DMS153 treated with DMSO at 0.1 percent for 48 hours (cell line): Measurements from ENCODE around the gene CBX4.

ENCODE experiments used
- DNase-seq: peaks from one replicate; lab custom pipeline; 2025; ENCODE audit not compliant: unreplicated experiment; lab: John Stamatoyannopoulos, UW

The CBX4 gene

GRCh38 chr17:79802736-79803420 is 36.4 kb downstream of the CBX4 start:
- DNase-seq: no peak

GRCh38 chr17:79802039-79802735 is 37.1 kb downstream of the CBX4 start:
- no peak for DNase-seq

GRCh38 chr17:79801156-79802038 is 37.8 kb downstream of the CBX4 start:
- DNase-seq: no peak

- DNase-seq: no peak
Measured at GRCh38 chr17:79800325-79801155, 38.7 kb downstream of the CBX4 start.

- no peak for DNase-seq
Measured at GRCh38 chr17:79799538-79800324, 39.5 kb downstream of the CBX4 start.

- no peak for DNase-seq
Measured at GRCh38 chr17:79799174-79799537, 40.1 kb downstream of the CBX4 start.

GRCh38 chr17:79798299-79799173 is 40.7 kb downstream of the CBX4 start:
- no peak for DNase-seq

GRCh38 chr17:79797492-79798298 is 41.5 kb downstream of the CBX4 start:
- DNase-seq: no peak

GRCh38 chr17:79796763-79797491 is 42.3 kb downstream of the CBX4 start, which contains the start of gene CBX8:
CBX8 (minus strand) TSS chr17:79797077; CDS start chr17:79796998, 79 bp downstream.
- DNase-seq: peak; percentile 97

GRCh38 chr17:79796444-79796762 is 42.8 kb downstream of the CBX4 start:
- DNase-seq: no peak

GRCh38 chr17:79795795-79796443 is 43.3 kb downstream of the CBX4 start:
- DNase-seq: no peak

- DNase-seq: no peak
Measured at GRCh38 chr17:79794659-79795511, 44.4 kb downstream of the CBX4 start.

- DNase-seq: no peak
Measured at GRCh38 chr17:79793924-79794304, 45.3 kb downstream of the CBX4 start.

- DNase-seq: no peak
Measured at GRCh38 chr17:79792984-79793923, 46.0 kb downstream of the CBX4 start.

GRCh38 chr17:79792341-79792871 is 46.8 kb downstream of the CBX4 start:
- DNase-seq: no peak
